SK-N-SH treated with all-trans-retinoic acid at 6 μM for 48 hours (cell line): Measurements from ENCODE around the gene RCOR1.

Experiments
- ATAC-seq: fragments of 200-7000 bp; cut with Tn5 transposase; 3 replicates; pipeline ENCODE4 v1.9.1; 2020; ENCODE audit warnings: mild to moderate bottlenecking, moderate library complexity
- BACH2 ChIP-seq: fragments of 250-450 bp; sonication (Bioruptor Pico); IDR thresholded peaks from 2 replicates; pipeline ENCODE4 v1.9.0; 2021; ENCODE audit warnings: mild to moderate bottlenecking, borderline replicate concordance
- CREB5 ChIP-seq: fragments of 250-450 bp; sonication (Bioruptor Pico); IDR thresholded peaks from 2 replicates; pipeline ENCODE4 v1.5.1; 2020; ENCODE audit warnings: low read depth, mild to moderate bottlenecking, moderate library complexity
- CSDC2 ChIP-seq: fragments of 250-450 bp; sonication (Bioruptor Pico); IDR thresholded peaks from 2 replicates; pipeline ENCODE4 v1.5.0; 2020; ENCODE audit warnings: mild to moderate bottlenecking, moderate library complexity
- CSRNP3 ChIP-seq: fragments of 250-450 bp; sonication (Bioruptor Pico); IDR thresholded peaks from 2 replicates; pipeline ENCODE4 v1.5.1; 2021; ENCODE audit warnings: mild to moderate bottlenecking, moderate library complexity
- ESRRG ChIP-seq: fragments of 250-450 bp; sonication (Bioruptor Pico); IDR thresholded peaks from 2 replicates; pipeline ENCODE4 v1.6.1; 2021; ENCODE audit warnings: mild to moderate bottlenecking
- GLIS3 ChIP-seq: fragments of 250-450 bp; sonication (Bioruptor Pico); IDR thresholded peaks from 2 replicates; pipeline ENCODE4 v1.5.0; 2020; ENCODE audit warnings: mild to moderate bottlenecking, moderate library complexity
- ISL1 ChIP-seq: fragments of 250-450 bp; sonication (Bioruptor Pico); IDR thresholded peaks from 2 replicates; pipeline ENCODE4 v2.1.2; 2022; ENCODE audit warnings: mild to moderate bottlenecking, moderate library complexity
- OSR1 ChIP-seq: fragments of 250-450 bp; sonication (Bioruptor Pico); IDR thresholded peaks from 2 replicates; pipeline ENCODE4 v1.8.0; 2022; ENCODE audit warnings: moderate library complexity, mild to moderate bottlenecking, inconsistent platforms
- PATZ1 ChIP-seq: fragments of 250-450 bp; sonication (Bioruptor Pico); IDR thresholded peaks from 2 replicates; pipeline ENCODE4 v1.8.0; 2020; ENCODE audit warnings: mild to moderate bottlenecking, moderate library complexity, borderline replicate concordance
- POU6F1 ChIP-seq: fragments of 250-450 bp; sonication (Bioruptor Pico); IDR thresholded peaks from 2 replicates; pipeline ENCODE4 v1.8.0; 2021; ENCODE audit warnings: low read depth, mild to moderate bottlenecking, moderate library complexity, borderline replicate concordance
- PPARA ChIP-seq: fragments of 250-450 bp; sonication (Bioruptor Pico); IDR thresholded peaks from 2 replicates; pipeline ENCODE4 v1.5.0; 2020; ENCODE audit warnings: mild to moderate bottlenecking, borderline replicate concordance
- RARB ChIP-seq: fragments of 250-450 bp; sonication (Bioruptor Pico); IDR thresholded peaks from 2 replicates; pipeline ENCODE4 v1.8.0; 2021; ENCODE audit warnings: mild to moderate bottlenecking, moderate library complexity
- SNAI2 ChIP-seq: fragments of 250-450 bp; sonication (Bioruptor Pico); IDR thresholded peaks from 2 replicates; pipeline ENCODE4 v1.5.0; 2020; ENCODE audit warnings: mild to moderate bottlenecking, moderate library complexity
- TCF4 ChIP-seq: fragments of 250-450 bp; sonication (Bioruptor Pico); IDR thresholded peaks from 2 replicates; pipeline ENCODE4 v1.8.0; 2021; ENCODE audit warnings: mild to moderate bottlenecking, moderate library complexity, borderline replicate concordance
- TOX ChIP-seq: fragments of 250-450 bp; sonication (Bioruptor Pico); IDR thresholded peaks from 2 replicates; pipeline ENCODE4 v1.8.0; 2021; ENCODE audit warnings: mild to moderate bottlenecking, moderate library complexity, borderline replicate concordance
- TSHZ2 ChIP-seq: fragments of 250-450 bp; sonication (Bioruptor Pico); IDR thresholded peaks from 2 replicates; pipeline ENCODE4 v1.5.0; 2020; ENCODE audit warnings: mild to moderate bottlenecking, moderate library complexity
- ZC3H10 ChIP-seq: fragments of 250-450 bp; sonication (Bioruptor Pico); IDR thresholded peaks from 2 replicates; pipeline ENCODE4 v1.5.1; 2021; ENCODE audit warnings: mild to moderate bottlenecking, moderate library complexity
- ZFP3 ChIP-seq: fragments of 250-450 bp; sonication (Bioruptor Pico); IDR thresholded peaks from 2 replicates; pipeline ENCODE4 v1.5.0; 2020; ENCODE audit warnings: mild to moderate bottlenecking, moderate library complexity
- ZFP30 ChIP-seq: fragments of 450-650 bp; formaldehyde crosslinking; IDR thresholded peaks from 2 replicates; pipeline ENCODE4 v1.5.0; 2022; ENCODE audit warnings: mild to moderate bottlenecking, moderate library complexity
- ZNF565 ChIP-seq: fragments of 450-650 bp; formaldehyde crosslinking; conservative IDR thresholded peaks from 2 replicates; pipeline ENCODE4 v1.5.0; 2020; ENCODE audit warnings: low read depth, mild to moderate bottlenecking, moderate library complexity
- ZNF70 ChIP-seq: fragments of 450-650 bp; formaldehyde crosslinking; IDR thresholded peaks from 2 replicates; pipeline ENCODE4 v1.5.0; 2020; ENCODE audit warnings: mild to moderate bottlenecking, moderate library complexity

RCOR1 gene

GRCh38 chr14:102661614-102662013 lies 69.2 kb downstream of the RCOR1 start:
- TF ChIP-seq TCF4: no peak
- no peak for TF ChIP-seq CREB5 (CRISPR knock-in tag)
- TF ChIP-seq RARB (CRISPR knock-in tag): no peak
- TF ChIP-seq ZNF70 (CRISPR knock-in tag): no peak
- no peak for TF ChIP-seq PPARA (CRISPR knock-in tag)
- no peak for TF ChIP-seq ZFP30
- TF ChIP-seq ZC3H10: no peak
- TF ChIP-seq PATZ1 (CRISPR knock-in tag): no peak
- TF ChIP-seq OSR1 (CRISPR knock-in tag): no peak
- no peak for TF ChIP-seq BACH2
- TF ChIP-seq ISL1 (CRISPR knock-in tag): no peak
- TF ChIP-seq GLIS3 (CRISPR knock-in tag): no peak
- TF ChIP-seq TSHZ2 (CRISPR knock-in tag): no peak
- TF ChIP-seq TOX (CRISPR knock-in tag): no peak
- TF ChIP-seq SNAI2 (CRISPR knock-in tag): no peak
- no peak for TF ChIP-seq ESRRG
- no peak for TF ChIP-seq POU6F1 (CRISPR knock-in tag)
- no peak for ATAC-seq

- no peak for TF ChIP-seq TCF4
- TF ChIP-seq CSRNP3 (CRISPR knock-in tag): no peak
- no peak for TF ChIP-seq ZC3H10
- TF ChIP-seq ZNF565: no peak
- no peak for TF ChIP-seq PATZ1 (CRISPR knock-in tag)
- TF ChIP-seq PPARA (CRISPR knock-in tag): no peak
- TF ChIP-seq GLIS3 (CRISPR knock-in tag): no peak
- TF ChIP-seq ZFP3 (CRISPR knock-in tag): no peak
- no peak for TF ChIP-seq ZNF70 (CRISPR knock-in tag)
- no peak for TF ChIP-seq CSDC2 (CRISPR knock-in tag)
- ATAC-seq: no peak
These were observed 70.4 kb downstream of the RCOR1 start for GRCh38 chr14:102662636-102663430.
